Mucosa of descending colon (tissue), 3 donors: ENCODE measurements around the gene MAP2K6. TPM values are rescaled to one million over a fixed set of nuclear protein-coding genes. Genes with fewer than 3 reads are reported as not detected.

Experiments
- ATAC-seq: fragments of 200-7000 bp; cut with Tn5 transposase; one replicate; pipeline ENCODE4 v1.9.1; 2020; ENCODE audit warnings: mild to moderate bottlenecking, moderate library complexity
- DNase-seq, 3 donors: peaks; one replicate each; pipeline ENCODE4 v3.0.0-alpha.2; 2020
- H3K36me3 ChIP-seq: fragments of 200-600 bp; one replicate; pipeline ENCODE4 v1.8.0; 2021; ENCODE audit warnings: low read depth, mild to moderate bottlenecking
- H3K4me1 ChIP-seq: fragments of 200-600 bp; one replicate; pipeline ENCODE4 v1.8.0; 2021; ENCODE audit warnings: low read depth, mild to moderate bottlenecking
- H3K4me3 ChIP-seq: fragments of 200-600 bp; one replicate; pipeline ENCODE4 v1.8.0; 2021; ENCODE audit warnings: mild to moderate bottlenecking
- H3K9me3 ChIP-seq: fragments of 200-600 bp; one replicate; pipeline ENCODE4 v1.8.0; 2021; ENCODE audit warnings: mild to moderate bottlenecking
- intact Hi-C, 2 donors: fragments of 100-400 bp; cut with DNase I in 1 of 2; cut with micrococcal nuclease in 1 of 2; formaldehyde crosslinking; loops; one replicate each; pipeline versions ENCODE4 v1.11.0 to v1.11.1; 2022; cut with DNase I, micrococcal nuclease
- total RNA-seq, 3 donors: library from RNA; stranded (reverse); fragmentation: NEBNext Ultra II Directional in 2 of 3; extraction: Animal tissue kit (Norgen Biotek cat#: 25700) in 2 of 3; gene quantifications; one replicate each; pipeline versions ENCODE4 v1.2.1 to v1.2.4, GENCODE V29; 2021 to 2023
- TF ChIP-seq, protein P1 (sequence below): fragments of 200-600 bp; IDR thresholded peaks from one replicate; pipeline ENCODE4 v1.8.0; 2022; ENCODE audit warnings: antibody characterized with exemption, mild to moderate bottlenecking
- donor health status: DM: no; HTN: no; CAD: no; lungs with moderate emphysema.
- donor health status: DM: no; HTN: no; CAD: no.
- donor health status: DM: no; HTN: yes; CAD: no.

Gene MAP2K6
- total RNA-seq, 3 donors from 2014 or later, result 62.9 to 146 (median 117) TPM

DNA sequence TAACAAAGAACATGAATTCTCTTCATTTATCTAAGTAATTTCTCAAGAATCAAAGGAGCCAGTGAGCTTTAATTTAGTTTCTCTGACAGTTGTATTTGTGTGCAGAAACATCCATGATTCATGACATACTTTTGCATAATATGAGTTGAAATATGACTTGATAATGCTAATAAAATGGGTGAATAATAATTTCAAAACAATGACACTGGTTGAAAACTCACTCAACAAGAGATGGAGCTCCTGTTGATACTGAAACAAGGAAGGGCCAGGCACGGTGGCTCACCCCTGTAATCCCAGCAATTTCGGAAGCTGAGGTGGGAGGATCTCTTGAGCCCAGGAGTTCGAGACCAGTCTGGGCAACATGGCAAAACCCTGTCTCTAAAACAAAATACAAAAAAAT, 147.0 kb downstream of the MAP2K6 start:
- no peak for ATAC-seq
- TF ChIP-seq, protein P1, sequence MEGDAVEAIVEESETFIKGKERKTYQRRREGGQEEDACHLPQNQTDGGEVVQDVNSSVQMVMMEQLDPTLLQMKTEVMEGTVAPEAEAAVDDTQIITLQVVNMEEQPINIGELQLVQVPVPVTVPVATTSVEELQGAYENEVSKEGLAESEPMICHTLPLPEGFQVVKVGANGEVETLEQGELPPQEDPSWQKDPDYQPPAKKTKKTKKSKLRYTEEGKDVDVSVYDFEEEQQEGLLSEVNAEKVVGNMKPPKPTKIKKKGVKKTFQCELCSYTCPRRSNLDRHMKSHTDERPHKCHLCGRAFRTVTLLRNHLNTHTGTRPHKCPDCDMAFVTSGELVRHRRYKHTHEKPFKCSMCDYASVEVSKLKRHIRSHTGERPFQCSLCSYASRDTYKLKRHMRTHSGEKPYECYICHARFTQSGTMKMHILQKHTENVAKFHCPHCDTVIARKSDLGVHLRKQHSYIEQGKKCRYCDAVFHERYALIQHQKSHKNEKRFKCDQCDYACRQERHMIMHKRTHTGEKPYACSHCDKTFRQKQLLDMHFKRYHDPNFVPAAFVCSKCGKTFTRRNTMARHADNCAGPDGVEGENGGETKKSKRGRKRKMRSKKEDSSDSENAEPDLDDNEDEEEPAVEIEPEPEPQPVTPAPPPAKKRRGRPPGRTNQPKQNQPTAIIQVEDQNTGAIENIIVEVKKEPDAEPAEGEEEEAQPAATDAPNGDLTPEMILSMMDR, result no peak
- no peak for DNase-seq
- no peaks in the 10 kb centered on the region for H3K9me3 ChIP-seq
- no peaks in the 10 kb centered on the region for H3K4me1 ChIP-seq
- H3K4me3 ChIP-seq, result no peak overlapping the region
- no peaks in the 10 kb centered on the region for H3K36me3 ChIP-seq
- intact Hi-C loops, result no loop called here

DNA sequence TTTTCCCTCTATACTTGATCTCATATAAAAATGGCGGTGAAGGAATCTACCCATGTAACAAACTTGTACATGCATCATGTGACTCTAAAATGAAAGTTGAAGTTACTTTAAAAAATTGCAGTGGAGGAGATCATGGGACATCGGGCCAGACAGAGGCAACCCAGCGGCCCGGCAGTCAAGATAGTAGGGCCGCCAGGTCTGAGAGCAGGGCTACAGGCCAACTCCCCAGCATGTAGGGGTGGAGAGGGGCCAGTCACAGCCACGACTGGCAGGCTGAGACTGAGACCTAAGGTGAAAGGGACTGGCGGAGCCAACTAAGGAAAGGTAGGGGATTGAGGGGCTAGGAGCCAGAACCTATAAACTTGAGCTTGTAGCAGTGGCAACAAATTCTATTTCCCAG, 150.9 kb downstream of the MAP2K6 start:
- ATAC-seq (no peak), DNase-seq (no peak)
- no peaks in the 10 kb centered on the region for H3K36me3 ChIP-seq
- intact Hi-C loops, result no loop called here
- no peak overlapping the region for H3K4me3 ChIP-seq
- TF ChIP-seq, protein P1, result no peak
- no peaks in the 10 kb centered on the region for H3K4me1 ChIP-seq
- H3K9me3 ChIP-seq, result no peaks in the 10 kb centered on the region

DNA sequence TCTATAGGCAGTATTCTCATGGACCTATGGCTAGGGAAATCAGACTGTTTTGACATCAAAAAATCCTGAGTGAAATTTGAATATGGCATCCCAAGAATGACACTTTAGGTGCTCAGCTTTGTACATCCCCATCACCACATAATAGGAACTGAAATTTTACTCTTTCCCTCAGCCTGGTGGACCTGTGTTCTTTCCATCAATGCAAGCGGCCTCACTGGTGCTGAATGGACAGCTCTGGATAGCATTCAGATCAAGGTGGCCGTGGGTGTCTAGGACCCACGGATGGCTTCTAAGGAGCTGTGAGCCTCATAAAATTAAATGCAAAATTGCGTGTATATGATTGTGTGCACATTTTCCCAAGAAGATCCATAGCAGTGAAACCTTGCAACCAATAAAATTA, 152.6 kb downstream of the MAP2K6 start:
- no peak for ATAC-seq
- intact Hi-C loops, result no loop called here
- DNase-seq, result no peak
- Histone ChIP-seq H3K36me3 (no peaks in the 10 kb centered on the region), H3K4me3 (no peak overlapping the region), H3K4me1 (no peaks in the 10 kb centered on the region), H3K9me3 (no peaks in the 10 kb centered on the region)
- TF ChIP-seq, protein P1, result no peak

DNA sequence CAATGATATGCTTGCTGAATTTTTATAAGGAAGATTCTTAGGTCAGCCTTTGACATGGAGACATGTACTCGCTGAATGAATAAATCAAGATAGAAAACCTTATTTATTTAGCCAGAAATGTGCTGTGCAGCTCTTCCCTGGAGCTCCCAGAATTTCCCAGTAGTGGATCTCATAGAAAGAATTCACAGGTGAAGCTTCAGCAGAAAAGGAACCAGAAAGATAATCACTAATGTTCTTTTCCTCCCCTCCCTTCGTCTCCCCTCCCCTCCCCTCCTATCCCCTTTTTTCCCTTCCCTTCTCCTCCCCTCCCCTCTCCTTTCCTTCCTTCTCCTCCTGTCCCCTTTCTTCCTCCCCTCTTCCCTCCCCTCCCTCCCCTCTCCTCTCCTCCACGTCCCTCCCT, 158.2 kb downstream of the MAP2K6 start:
- H3K4me3 ChIP-seq, result no peak overlapping the region
- no peaks in the 10 kb centered on the region for H3K36me3 ChIP-seq
- TF ChIP-seq, protein P1, result no peak
- H3K9me3 ChIP-seq, result no peaks in the 10 kb centered on the region
- DNase-seq (no peak), ATAC-seq (no peak)
- no peaks in the 10 kb centered on the region for H3K4me1 ChIP-seq
- intact Hi-C loops, result no loop called here

DNA sequence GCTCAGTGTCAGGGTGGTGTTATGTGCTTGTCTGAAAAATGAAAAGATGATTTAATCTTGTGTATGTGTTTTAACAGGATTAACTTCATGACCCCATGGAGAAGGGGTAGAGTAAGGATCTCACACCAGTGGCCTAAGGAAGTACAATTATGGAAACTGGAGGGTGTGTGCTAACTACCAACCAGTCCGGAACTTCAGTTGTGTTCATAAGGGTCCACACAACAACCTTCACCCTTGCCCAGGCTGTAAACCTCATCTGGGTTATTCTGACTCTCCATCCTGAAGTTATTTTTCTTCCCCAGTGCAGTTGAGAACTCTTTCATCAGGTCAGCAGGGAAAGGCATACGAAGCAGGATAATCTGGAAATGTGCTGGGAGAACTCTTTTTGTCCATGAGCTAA, 158.9 kb downstream of the MAP2K6 start:
- no peak for ATAC-seq
- intact Hi-C loops, result no loop called here
- Histone ChIP-seq H3K9me3 (no peaks in the 10 kb centered on the region), H3K4me3 (no peak overlapping the region), H3K4me1 (no peaks in the 10 kb centered on the region), H3K36me3 (no peaks in the 10 kb centered on the region)
- TF ChIP-seq, protein P1, result no peak
- DNase-seq, result no peak
